ENCODE measurements around the gene PDZD7.

GRCh38 chr10:101038484-101038883 lies 7.6 kb upstream of the PDZD7 start:
- no peak for TF ChIP-seq ARNTL (CRISPR knock-in tag; IDR thresholded peaks at IDR 0.05; ENCODE audit: borderline replicate concordance, low read depth)
- no peak for TF ChIP-seq ZFP3 (CRISPR knock-in tag; IDR thresholded peaks at IDR 0.05)
- no peak for TF ChIP-seq TCF4 (CRISPR knock-in tag; IDR thresholded peaks at IDR 0.05; ENCODE audit: borderline replicate concordance)
- TF ChIP-seq TOX (CRISPR knock-in tag; IDR thresholded peaks at IDR 0.05; ENCODE audit: borderline replicate concordance): no peak
- no peak for TF ChIP-seq RARB (CRISPR knock-in tag; IDR thresholded peaks at IDR 0.05)
- TF ChIP-seq PPARA (CRISPR knock-in tag; IDR thresholded peaks at IDR 0.05; ENCODE audit: borderline replicate concordance): no peak
- no peak for TF ChIP-seq ZNF8 (CRISPR knock-in tag; IDR thresholded peaks at IDR 0.05)
- no peak for TF ChIP-seq GLIS3 (CRISPR knock-in tag; IDR thresholded peaks at IDR 0.05)
- no peak for TF ChIP-seq TSHZ2 (CRISPR knock-in tag; IDR thresholded peaks at IDR 0.05)
- TF ChIP-seq ISL1 (CRISPR knock-in tag; IDR thresholded peaks at IDR 0.05): no peak
- no peak for TF ChIP-seq OSR1 (CRISPR knock-in tag; IDR thresholded peaks at IDR 0.05)

Data from SK-N-SH treated with all-trans-retinoic acid at 6 μM for 48 hours (cell line).